Amniotic epithelial cell (primary cell): Measurements from ENCODE around the gene EPGN.
"Not testable (repeated sequence)": the region's sequence is repeated elsewhere in the genome, so short reads cannot be mapped to it uniquely, and the experiment has no call there.

ENCODE experiments used
- DNase-seq: peaks from one replicate; pipeline ENCODE4 v3.0.0-alpha.2; 2010; ENCODE audit warnings: low read depth

The EPGN gene

DNA sequence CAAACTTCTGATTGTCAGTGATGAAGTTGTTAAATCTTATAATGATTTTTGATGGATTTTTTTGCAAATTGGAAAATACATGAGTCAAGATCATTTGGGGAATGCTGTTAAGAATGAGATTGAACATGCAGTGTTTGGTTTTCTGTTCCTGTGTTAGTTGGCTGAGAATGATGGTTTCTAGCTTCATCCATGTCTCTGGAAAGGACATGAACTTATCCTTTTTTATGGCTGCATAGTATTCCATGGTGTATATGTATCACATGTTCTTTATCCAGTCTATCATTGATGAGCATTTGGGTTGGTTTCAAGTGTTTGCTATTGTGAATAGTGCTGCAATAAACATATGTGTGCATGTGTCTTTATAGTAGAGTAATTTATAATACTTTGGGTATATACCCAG lies 32.2 kb downstream of the EPGN start:
- DNase-seq, result not testable (repeated sequence)

- no peak for DNase-seq
Observed at GRCh38 chr4:74344031-74344430, 35.8 kb downstream of the EPGN start.

GRCh38 chr4:74353858-74354257 lies 45.6 kb downstream of the EPGN start:
- DNase-seq, result no peak

- DNase-seq, result no peak
Observed at GRCh38 chr4:74357965-74358364, 49.7 kb downstream of the EPGN start.

DNA sequence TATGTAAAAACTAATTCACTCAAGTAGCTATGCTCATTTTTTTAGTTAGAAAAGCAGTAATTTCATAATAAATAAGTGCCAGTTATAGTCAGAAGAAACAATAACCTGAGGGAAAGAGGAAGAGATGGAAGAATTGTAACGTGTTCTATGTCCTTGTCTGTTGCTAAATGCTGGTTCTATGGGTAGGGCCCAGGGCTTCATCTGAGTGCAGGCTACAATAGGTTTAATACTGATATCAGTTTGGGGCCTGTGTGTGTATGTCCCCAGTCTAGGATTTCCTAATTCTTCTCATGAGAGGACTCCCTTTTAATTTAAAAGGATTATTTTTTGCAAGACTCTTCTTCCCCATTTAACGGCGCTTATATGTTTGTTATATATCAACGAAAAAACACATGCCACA lies 53.4 kb downstream of the EPGN start:
- DNase-seq, result no peak

- DNase-seq, result no peak
Observed at GRCh38 chr4:74362347-74362746, 54.1 kb downstream of the EPGN start.

GRCh38 chr4:74364256-74364651 lies 56.0 kb downstream of the EPGN start:
- no peak for DNase-seq

DNA sequence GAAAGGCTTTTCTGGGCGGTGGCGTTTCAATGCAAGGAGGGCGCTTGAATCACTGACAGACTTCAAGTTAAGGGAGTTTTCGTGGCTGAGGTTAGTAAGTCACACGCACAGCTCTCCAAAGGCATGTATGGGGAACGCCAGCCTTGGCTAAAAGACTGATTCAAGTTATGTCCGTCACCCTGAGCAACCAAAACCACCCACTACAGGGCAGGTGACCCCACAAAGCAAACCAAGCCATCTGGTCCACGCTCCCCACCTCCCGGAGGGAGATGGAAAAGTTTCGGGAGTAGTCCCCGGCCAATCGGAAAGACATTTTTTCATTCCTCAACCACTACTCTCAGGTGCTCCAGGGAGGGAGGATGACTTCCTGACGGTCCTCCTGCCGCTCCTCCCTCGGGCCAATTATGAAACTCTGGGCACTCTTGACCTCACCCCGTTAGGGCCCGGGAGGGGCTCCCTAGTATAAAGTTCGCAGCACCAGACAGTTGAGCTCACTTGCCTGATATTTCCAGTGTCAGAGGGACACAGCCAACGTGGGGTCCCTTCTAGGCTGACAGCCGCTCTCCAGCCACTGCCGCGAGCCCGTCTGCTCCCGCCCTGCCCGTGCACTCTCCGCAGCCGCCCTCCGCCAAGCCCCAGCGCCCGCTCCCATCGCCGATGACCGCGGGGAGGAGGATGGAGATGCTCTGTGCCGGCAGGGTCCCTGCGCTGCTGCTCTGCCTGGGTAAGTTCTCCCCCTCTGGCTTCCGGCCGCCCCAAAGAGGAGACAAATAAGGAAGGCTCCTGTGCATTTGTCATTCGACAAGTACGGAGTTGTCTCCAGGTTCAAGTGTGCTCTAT lies 56.6 kb downstream of the EPGN start, which contains the start of gene EREG:
Gene EREG, plus strand, starts transcription at position 494 of the 840 bp plus-strand sequence. Its CDS starts 164 bp downstream, at position 658.
- DNase-seq, result no peak

DNA sequence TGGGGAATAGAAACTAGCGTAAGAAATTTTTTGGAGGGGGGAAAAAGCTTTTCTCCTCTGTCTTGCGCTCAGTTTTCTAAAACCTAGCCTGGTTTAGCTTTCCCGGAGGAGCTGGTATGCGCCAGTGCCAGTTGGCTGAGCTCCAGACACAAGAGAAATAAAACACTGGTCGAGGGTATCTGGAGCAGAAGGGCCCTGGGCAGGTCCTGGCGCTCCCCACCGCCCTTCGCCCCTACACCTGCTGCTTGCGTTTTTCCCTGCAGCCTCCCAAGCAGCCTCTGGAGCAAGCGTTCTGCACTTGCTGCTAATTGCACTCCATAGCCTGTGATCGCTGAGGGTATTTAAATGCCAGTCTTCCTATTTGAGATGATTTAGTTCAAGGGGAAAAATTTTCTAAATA lies 57.5 kb downstream of the EPGN start:
- DNase-seq, result no peak
